Vagina (tissue), 2 donors: ENCODE measurements around the gene CST9.

Experiments used
- POLR2A ChIP-seq, 2 donors: fragments of 450-650 bp; IDR thresholded peaks; one replicate each; pipeline ENCODE4 v1.6.1; 2017; ENCODE audit warnings: antibody characterized with exemption in 2 of 2, mild to moderate bottlenecking in 2 of 2, moderate library complexity in 2 of 2
- POLR2AphosphoS5 ChIP-seq, 2 donors: sonication (generic); formaldehyde crosslinking; IDR thresholded peaks; one replicate each; pipeline ENCODE4 v1.9.0; 2017; ENCODE audit warnings: antibody characterized with exemption in 2 of 2, mild to moderate bottlenecking in 2 of 2, low read depth in 1 of 2; ENCODE audit not compliant: insufficient read depth in 1 of 2
- TF ChIP-seq, protein P1 (sequence below), 3 experiments: fragments of 450-650 bp in 2 of 3; fragments of 200-600 bp in 1 of 3; sonication (generic) in 1 of 3; IDR thresholded peaks; one replicate each; pipeline ENCODE4 v1.5.1; 2017 to 2019; ENCODE audit warnings: antibody characterized with exemption in 3 of 3, mild to moderate bottlenecking in 2 of 3, moderate library complexity in 2 of 3

DNA sequence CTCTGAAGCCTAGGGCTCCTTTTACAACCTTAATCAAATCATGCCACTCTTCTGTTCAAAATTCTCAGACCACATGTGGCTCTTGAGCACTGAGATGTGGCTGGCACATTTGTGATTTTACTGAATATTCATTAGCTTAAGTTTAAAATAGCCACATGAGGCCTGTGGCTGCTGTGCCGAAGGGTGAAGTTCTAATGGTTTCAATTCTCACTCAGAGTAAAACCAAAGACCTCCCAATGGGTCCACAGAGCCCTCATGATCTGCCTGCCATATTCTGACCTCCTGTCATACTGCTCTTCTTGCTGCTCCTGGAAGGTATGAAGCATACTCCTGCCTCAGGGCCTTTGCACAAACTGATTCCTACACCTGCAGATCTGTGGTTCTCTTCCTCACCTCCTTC lies 39.9 kb upstream of the CST9 start:
- TF ChIP-seq, protein P1, sequence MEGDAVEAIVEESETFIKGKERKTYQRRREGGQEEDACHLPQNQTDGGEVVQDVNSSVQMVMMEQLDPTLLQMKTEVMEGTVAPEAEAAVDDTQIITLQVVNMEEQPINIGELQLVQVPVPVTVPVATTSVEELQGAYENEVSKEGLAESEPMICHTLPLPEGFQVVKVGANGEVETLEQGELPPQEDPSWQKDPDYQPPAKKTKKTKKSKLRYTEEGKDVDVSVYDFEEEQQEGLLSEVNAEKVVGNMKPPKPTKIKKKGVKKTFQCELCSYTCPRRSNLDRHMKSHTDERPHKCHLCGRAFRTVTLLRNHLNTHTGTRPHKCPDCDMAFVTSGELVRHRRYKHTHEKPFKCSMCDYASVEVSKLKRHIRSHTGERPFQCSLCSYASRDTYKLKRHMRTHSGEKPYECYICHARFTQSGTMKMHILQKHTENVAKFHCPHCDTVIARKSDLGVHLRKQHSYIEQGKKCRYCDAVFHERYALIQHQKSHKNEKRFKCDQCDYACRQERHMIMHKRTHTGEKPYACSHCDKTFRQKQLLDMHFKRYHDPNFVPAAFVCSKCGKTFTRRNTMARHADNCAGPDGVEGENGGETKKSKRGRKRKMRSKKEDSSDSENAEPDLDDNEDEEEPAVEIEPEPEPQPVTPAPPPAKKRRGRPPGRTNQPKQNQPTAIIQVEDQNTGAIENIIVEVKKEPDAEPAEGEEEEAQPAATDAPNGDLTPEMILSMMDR (IDR thresholded peaks at IDR 0.05), result no peak
- TF ChIP-seq POLR2AphosphoS5 (IDR thresholded peaks at IDR 0.05; ENCODE audit: insufficient read depth in 1 of 2, low read depth in 1 of 2) (no peak), POLR2A (IDR thresholded peaks at IDR 0.05) (no peak)
